ENCODE results near the gene TMEM203. TPM values are rescaled to one million over a fixed set of nuclear protein-coding genes. Genes with fewer than 3 reads are reported as not detected.

The TMEM203 gene
- total and polyA plus RNA-seq, 10 of the 15 experiments (the other 5 are each of a cell fraction or from before 2014, with no cell fraction given) = 7.2 to 68.1 (median 33.8) TPM

GRCh38 chr9:137236238-137236935 lies 30.9 kb upstream of the TMEM203 start (continued):
- TF ChIP-seq EP300 (IDR thresholded peaks at IDR 0.05; ENCODE audit: borderline replicate concordance in 1 of 2, control insufficient read depth in 1 of 2, low read depth in 2 of 2, low read length in 2 of 2) (no peak), CHD1 (IDR thresholded peaks at IDR 0.05; ENCODE audit: low read depth, low read length) (no peak), USF1 (IDR thresholded peaks at IDR 0.05; ENCODE audit: borderline replicate concordance, extremely low read length, insufficient read depth, low read depth, low read length) (no peak), MYB (IDR thresholded peaks at IDR 0.05; ENCODE audit: borderline replicate concordance, low read depth, low read length) (no peak), ZBTB4 (CRISPR knock-in tag; IDR thresholded peaks at IDR 0.05) (no peak), IKZF1 (conservative IDR thresholded peaks at IDR 0.05) (peak; percentile 91), POLR2AphosphoS2 (IDR thresholded peaks at IDR 0.05; ENCODE audit: low read depth, low read length) (no peak; the same call in 1 of the 2 replicates), NFIC (IDR thresholded peaks at IDR 0.05; ENCODE audit: low read depth, low read length) (no peak), SRF (IDR thresholded peaks at IDR 0.05; ENCODE audit: low read depth in 2 of 2, low read length in 2 of 2) (no peak), ATF7 (IDR thresholded peaks at IDR 0.05; ENCODE audit: low read depth) (no peak; the same call in 1 of the 2 replicates), HDAC2 (IDR thresholded peaks at IDR 0.05) (no peak), POU2F2 (IDR thresholded peaks at IDR 0.05; ENCODE audit: borderline replicate concordance, low read depth, low read length) (no peak), BHLHE40 (IDR thresholded peaks at IDR 0.05; ENCODE audit: borderline replicate concordance in 1 of 2, low read depth in 2 of 2, low read length in 1 of 2) (peak; percentile 72 to 73; a peak in 3 of 4 replicates)

All from GM12878 (cell line).